ENCODE data around the gene GPR25. TPM values are rescaled to one million over a fixed set of nuclear protein-coding genes. Genes with fewer than 3 reads are reported as not detected.

The GPR25 gene
- total and polyA plus RNA-seq, 2 of the 4 experiments (the other 2 are of a cell fraction) = not detected

- dilution Hi-C loops (cut with HindIII; ENCODE audit: low sequenced_read_pairs, unreplicated experiment) = no loop called here
- BruUV-seq (replicated peaks) = no TSS peak
- Histone ChIP-seq H2BK20ac (ENCODE audit: low read depth, low read length) (no peak overlapping the region), H3K4me2 (ENCODE audit: low read depth, low read length) (no peak overlapping the region), H3K23ac (ENCODE audit: low read depth, low read length) (no peak overlapping the region), H4K5ac (ENCODE audit: low read depth, low read length) (no peak overlapping the region), H3K4me1 (ENCODE audit: control insufficient read depth, insufficient read depth, low read length) (peaks cover 3% of the 10 kb centered on the region; the same call in 1 of the 2 replicates), H3K18ac (ENCODE audit: low read depth, low read length) (no peak overlapping the region), H3K36me3 (ENCODE audit: control insufficient read depth, insufficient read depth, low read length) (peaks cover 16% of the 10 kb centered on the region), H3K27ac (ENCODE audit: insufficient read depth, low read length) (no peak overlapping the region), H3K9me1 (ENCODE audit: insufficient read depth, low read length) (no peaks in the 10 kb centered on the region), H3K27me3 (ENCODE audit: control insufficient read depth, insufficient read depth, low read length) (no peaks in the 10 kb centered on the region), H2AK5ac (ENCODE audit: low read depth, low read length) (no peak overlapping the region), H2AK9ac (replicated peaks; ENCODE audit: low read depth, low read length, poor library complexity) (no peak overlapping the region), H2BK5ac (ENCODE audit: low read depth, low read length, poor library complexity, severe bottlenecking) (no peak overlapping the region), H3K4ac (ENCODE audit: low read depth, low read length) (no peak overlapping the region), H4K91ac (ENCODE audit: insufficient read depth, low read depth, low read length) (no peak overlapping the region), H3K79me1 (ENCODE audit: low read depth in 1 of 2, low read length in 2 of 2) (no peaks in the 10 kb centered on the region; a peak in 1 of 4 replicates), H2BK120ac (ENCODE audit: low read depth, low read length) (no peak overlapping the region), H2AFZ (replicated peaks; ENCODE audit: low read length, poor library complexity) (no peak overlapping the region), H4K20me1 (ENCODE audit: insufficient read depth, low read length) (no peaks in the 10 kb centered on the region), H3K56ac (ENCODE audit: extremely low read depth, insufficient read depth, low read length) (no peak overlapping the region), H2BK15ac (ENCODE audit: low read depth, low read length) (no peak overlapping the region), H3K9me3 (ENCODE audit: control insufficient read depth, insufficient read depth, low read length) (no peaks in the 10 kb centered on the region), H3K14ac (replicated peaks; ENCODE audit: low read depth, low read length) (no peak overlapping the region), H3K4me3 (ENCODE audit: insufficient read depth, low read depth, low read length) (no peak overlapping the region), H4K8ac (ENCODE audit: low read depth in 2 of 2, low read length in 2 of 2) (no peak overlapping the region), H3K9ac (ENCODE audit: low read depth, low read length) (no peak overlapping the region)
- TF ChIP-seq MAFK (IDR thresholded peaks at IDR 0.05; ENCODE audit: low read depth, low read length) (no peak), NFE2L2 (IDR thresholded peaks at IDR 0.05; ENCODE audit: low read depth, low read length) (no peak), CHD1 (IDR thresholded peaks at IDR 0.05; ENCODE audit: low read depth, low read length) (no peak), RAD21 (IDR thresholded peaks at IDR 0.05; ENCODE audit: low read length) (no peak), RCOR1 (IDR thresholded peaks at IDR 0.05; ENCODE audit: insufficient replicate concordance, low read length) (no peak), BHLHE40 (IDR thresholded peaks at IDR 0.05; ENCODE audit: low read depth, low read length) (no peak), MXI1 (IDR thresholded peaks at IDR 0.05; ENCODE audit: borderline replicate concordance, low read depth, low read length) (no peak), FOS (IDR thresholded peaks at IDR 0.05; ENCODE audit: low read depth, low read length) (no peak), RFX5 (IDR thresholded peaks at IDR 0.05; ENCODE audit: low read depth, low read length) (no peak), POLR2A (IDR thresholded peaks at IDR 0.05; ENCODE audit: low read depth, low read length) (no peak), MAZ (IDR thresholded peaks at IDR 0.05; ENCODE audit: borderline replicate concordance, low read depth, low read length) (no peak), SMC3 (IDR thresholded peaks at IDR 0.05; ENCODE audit: low read depth, low read length) (no peak), CEBPB (IDR thresholded peaks at IDR 0.05; ENCODE audit: low read depth, low read length) (no peak)
- TF ChIP-seq, protein P1, sequence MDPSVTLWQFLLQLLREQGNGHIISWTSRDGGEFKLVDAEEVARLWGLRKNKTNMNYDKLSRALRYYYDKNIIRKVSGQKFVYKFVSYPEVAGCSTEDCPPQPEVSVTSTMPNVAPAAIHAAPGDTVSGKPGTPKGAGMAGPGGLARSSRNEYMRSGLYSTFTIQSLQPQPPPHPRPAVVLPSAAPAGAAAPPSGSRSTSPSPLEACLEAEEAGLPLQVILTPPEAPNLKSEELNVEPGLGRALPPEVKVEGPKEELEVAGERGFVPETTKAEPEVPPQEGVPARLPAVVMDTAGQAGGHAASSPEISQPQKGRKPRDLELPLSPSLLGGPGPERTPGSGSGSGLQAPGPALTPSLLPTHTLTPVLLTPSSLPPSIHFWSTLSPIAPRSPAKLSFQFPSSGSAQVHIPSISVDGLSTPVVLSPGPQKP (IDR thresholded peaks at IDR 0.05; ENCODE audit: borderline replicate concordance, low read depth, low read length) = no peak
- TF ChIP-seq, protein P2, sequence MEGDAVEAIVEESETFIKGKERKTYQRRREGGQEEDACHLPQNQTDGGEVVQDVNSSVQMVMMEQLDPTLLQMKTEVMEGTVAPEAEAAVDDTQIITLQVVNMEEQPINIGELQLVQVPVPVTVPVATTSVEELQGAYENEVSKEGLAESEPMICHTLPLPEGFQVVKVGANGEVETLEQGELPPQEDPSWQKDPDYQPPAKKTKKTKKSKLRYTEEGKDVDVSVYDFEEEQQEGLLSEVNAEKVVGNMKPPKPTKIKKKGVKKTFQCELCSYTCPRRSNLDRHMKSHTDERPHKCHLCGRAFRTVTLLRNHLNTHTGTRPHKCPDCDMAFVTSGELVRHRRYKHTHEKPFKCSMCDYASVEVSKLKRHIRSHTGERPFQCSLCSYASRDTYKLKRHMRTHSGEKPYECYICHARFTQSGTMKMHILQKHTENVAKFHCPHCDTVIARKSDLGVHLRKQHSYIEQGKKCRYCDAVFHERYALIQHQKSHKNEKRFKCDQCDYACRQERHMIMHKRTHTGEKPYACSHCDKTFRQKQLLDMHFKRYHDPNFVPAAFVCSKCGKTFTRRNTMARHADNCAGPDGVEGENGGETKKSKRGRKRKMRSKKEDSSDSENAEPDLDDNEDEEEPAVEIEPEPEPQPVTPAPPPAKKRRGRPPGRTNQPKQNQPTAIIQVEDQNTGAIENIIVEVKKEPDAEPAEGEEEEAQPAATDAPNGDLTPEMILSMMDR (conservative IDR thresholded peaks at IDR 0.05; ENCODE audit: low read depth, low read length) = no peak
- TF ChIP-seq, protein P3, sequence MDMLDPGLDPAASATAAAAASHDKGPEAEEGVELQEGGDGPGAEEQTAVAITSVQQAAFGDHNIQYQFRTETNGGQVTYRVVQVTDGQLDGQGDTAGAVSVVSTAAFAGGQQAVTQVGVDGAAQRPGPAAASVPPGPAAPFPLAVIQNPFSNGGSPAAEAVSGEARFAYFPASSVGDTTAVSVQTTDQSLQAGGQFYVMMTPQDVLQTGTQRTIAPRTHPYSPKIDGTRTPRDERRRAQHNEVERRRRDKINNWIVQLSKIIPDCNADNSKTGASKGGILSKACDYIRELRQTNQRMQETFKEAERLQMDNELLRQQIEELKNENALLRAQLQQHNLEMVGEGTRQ (IDR thresholded peaks at IDR 0.05; ENCODE audit: low read depth, low read length) = no peak
- in situ Hi-C loops (cut with MboI; ENCODE audit: low sequenced_read_pairs) = no loop called here
- no peak for ATAC-seq (ENCODE audit: low read depth)
- no peak for DNase-seq
- intact Hi-C loops (cut with micrococcal nuclease) = no loop called here
- WGBS, 2 experiments (ENCODE audit: extremely low coverage in 2 of 2, insufficient read length in 1 of 2) = no CpG with 5 or more reads among the region's 2 CpGs
- ChIA-PET CTCF (interaction anchor here (0.6 kb wide), 1 partner anchor 19 kb away, joined by 3 read pairs; no protein-coding TSS in a partner anchor), POLR2A (ENCODE audit: unreplicated experiment) (no interaction called here)
Observed at GRCh38 chr1:200861937-200862647, 10.7 kb upstream of the GPR25 start.

Data from IMR-90 (cell line).